AG08396 (cell line): ENCODE results near the gene LYST.
"Not testable (repeated sequence)": the region's sequence is repeated elsewhere in the genome, so short reads cannot be mapped to it uniquely, and the experiment has no call there.

ENCODE experiments used
- DNase-seq: peaks from one replicate; pipeline ENCODE4 v3.0.0; 2012; ENCODE audit warnings: low spot score, mixed read lengths

The LYST gene

GRCh38 chr1:235637756-235638534, 228.8 kb downstream of the LYST start:
- DNase-seq: no peak

- no peak for DNase-seq
Observed at GRCh38 chr1:235635938-235636662, 230.6 kb downstream of the LYST start.

GRCh38 chr1:235632506-235633401, 234.0 kb downstream of the LYST start:
- DNase-seq: peak; percentile 53

GRCh38 chr1:235631816-235632215, 234.9 kb downstream of the LYST start:
- DNase-seq: no peak

GRCh38 chr1:235628316-235629005, 238.2 kb downstream of the LYST start:
- DNase-seq: no peak

GRCh38 chr1:235625831-235626230, 240.9 kb downstream of the LYST start:
- DNase-seq: no peak

DNA sequence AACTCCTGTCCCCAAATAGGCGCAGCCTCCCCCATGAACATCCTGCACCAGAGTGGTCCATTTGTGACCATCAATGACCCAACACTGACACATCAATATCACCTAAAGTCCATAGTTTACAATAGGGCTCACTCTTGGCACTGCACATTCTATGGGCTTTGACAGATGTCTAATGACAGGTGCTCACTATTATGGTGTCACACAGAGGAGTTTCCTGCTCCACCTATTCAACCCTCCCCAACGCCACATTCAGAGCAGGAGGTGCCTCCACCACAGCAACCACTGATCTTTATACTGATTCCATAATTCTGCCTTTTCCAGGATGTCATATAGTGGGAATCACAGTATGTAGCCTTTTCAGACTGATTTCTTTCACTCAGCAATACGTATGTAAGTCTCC, 241.4 kb downstream of the LYST start:
- no peak for DNase-seq

- no peak for DNase-seq
Observed at GRCh38 chr1:235624721-235625333, 241.9 kb downstream of the LYST start.

DNA sequence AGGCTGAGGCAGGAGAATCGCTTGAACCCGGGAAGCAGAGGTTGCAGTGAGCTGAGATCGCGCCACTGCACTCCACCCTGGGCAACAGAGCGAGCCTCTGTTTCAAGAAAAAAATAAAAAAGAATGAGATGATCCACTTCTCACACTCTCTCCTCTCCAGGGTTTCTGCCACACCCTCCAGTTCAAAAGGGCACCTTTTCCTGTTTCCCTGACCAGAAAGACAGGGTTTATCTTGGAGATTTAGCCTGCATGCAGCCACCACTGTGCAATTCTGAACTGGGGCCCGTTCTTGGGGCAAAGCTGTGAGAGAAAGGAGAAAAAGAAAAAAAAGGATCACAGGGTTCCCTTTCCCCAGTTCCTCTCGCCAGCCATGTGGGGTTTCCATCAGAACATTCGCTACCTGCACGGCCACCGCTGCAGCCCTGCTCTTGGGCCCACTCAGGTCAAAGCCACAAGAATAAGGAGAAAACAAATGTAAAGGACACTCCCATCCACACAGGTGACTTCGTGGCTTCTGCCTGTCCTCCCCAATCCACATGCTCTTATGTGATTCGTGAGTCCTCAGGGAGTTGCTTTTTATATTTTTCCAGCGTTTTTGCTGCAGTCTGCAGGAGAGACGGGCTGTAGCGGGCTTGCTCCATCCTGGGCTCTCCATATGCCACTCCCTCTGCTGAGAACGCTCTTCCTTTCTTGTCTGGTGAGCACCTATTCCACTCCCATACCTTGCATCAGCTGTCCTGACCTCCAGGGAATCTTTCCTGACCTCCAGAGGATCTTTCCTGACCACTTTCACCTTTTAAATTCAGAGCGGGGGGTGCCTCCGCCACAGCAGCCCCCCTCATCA, 243.5 kb downstream of the LYST start:
- no peak for DNase-seq

GRCh38 chr1:235619149-235619548, 247.6 kb downstream of the LYST start:
- not testable (repeated sequence) for DNase-seq

GRCh38 chr1:235617808-235618207, 248.9 kb downstream of the LYST start:
- peak; percentile 69 for DNase-seq

DNA sequence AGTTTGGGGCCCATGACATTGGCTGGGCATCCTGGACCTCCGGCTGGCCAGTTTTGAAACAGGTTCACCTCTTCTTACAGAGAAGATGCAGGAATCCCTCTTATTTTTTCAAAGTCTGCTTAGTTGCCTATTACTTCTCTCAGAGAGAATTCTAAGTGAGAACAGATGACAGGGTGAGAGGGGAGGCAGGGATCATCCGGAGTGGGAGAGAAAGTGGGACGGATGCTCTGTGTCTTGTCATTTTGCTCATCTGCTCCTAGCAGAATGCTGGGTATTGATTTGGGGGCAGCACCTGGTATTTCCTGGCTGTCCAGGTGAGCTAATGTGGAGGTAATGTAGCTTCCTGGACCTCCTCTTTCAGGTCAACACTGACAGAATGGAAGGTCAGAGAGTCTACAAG, 249.6 kb downstream of the LYST start:
- no peak for DNase-seq

- no peak for DNase-seq
Observed at GRCh38 chr1:235614442-235614954, 252.2 kb downstream of the LYST start.

- no peak for DNase-seq
Observed at GRCh38 chr1:235613602-235614001, 253.1 kb downstream of the LYST start.

DNA sequence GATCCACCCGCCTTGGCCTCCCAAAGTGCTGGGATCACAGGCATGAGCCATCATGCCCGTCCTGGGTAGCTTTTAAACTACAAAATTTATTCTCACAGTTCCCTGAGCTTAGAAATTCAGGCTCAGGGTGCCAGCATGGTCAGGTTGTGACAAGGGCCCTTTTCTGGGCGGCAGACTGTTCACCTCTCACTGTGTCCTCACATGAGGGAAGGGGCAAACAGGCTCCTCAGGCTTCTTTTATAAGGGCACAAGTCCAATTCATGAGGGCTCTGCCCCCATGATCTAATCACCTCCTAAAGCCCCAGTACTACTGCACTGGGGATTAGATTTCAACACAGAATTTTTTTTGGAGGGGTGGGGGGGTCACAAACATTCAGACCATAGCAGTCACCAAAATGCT, 253.9 kb downstream of the LYST start:
- no peak for DNase-seq
